Trophoblast cell (in vitro differentiated cells and primary cell): Measurements from ENCODE around the gene PLCB3.

Source experiments
- DNase-seq, 2 donors: peaks; one replicate each; pipeline ENCODE4 v3.0.0-alpha.2; 2016
- H2AFZ ChIP-seq: 2 replicates; pipeline ENCODE4 v1.6.1; 2013; ENCODE audit warnings: low read length, moderate library complexity, mild to moderate bottlenecking; ENCODE audit not compliant: insufficient read depth, poor library complexity
- H2AK5ac ChIP-seq: 2 replicates; pipeline ENCODE4 v1.6.1; 2013; ENCODE audit warnings: mild to moderate bottlenecking, low read length
- H2BK120ac ChIP-seq: 2 replicates; pipeline ENCODE4 v1.6.1; 2013; ENCODE audit warnings: low read length, mild to moderate bottlenecking, moderate library complexity; ENCODE audit not compliant: insufficient read depth, poor library complexity
- H2BK12ac ChIP-seq: 2 replicates; pipeline ENCODE4 v1.6.1; 2013; ENCODE audit warnings: mild to moderate bottlenecking, low read length, moderate library complexity
- H2BK5ac ChIP-seq: 2 replicates; pipeline ENCODE4 v1.6.1; 2013; ENCODE audit warnings: low read length, low read depth, moderate library complexity, mild to moderate bottlenecking; ENCODE audit not compliant: poor library complexity
- H3K14ac ChIP-seq: 2 replicates; pipeline ENCODE4 v1.6.1; 2013; ENCODE audit warnings: mild to moderate bottlenecking, low read length
- H3K18ac ChIP-seq: 2 replicates; pipeline ENCODE4 v1.6.1; 2013; ENCODE audit warnings: mild to moderate bottlenecking, low read length
- H3K23ac ChIP-seq: 2 replicates; pipeline ENCODE4 v1.6.1; 2013; ENCODE audit warnings: low read length
- H3K27ac ChIP-seq: 2 replicates; pipeline ENCODE4 v1.5.1; 2013; ENCODE audit warnings: low read depth, mild to moderate bottlenecking, inconsistent platforms, low read length, moderate library complexity
- H3K27me3 ChIP-seq: 2 replicates; pipeline ENCODE4 v1.6.1; 2013; ENCODE audit warnings: inconsistent platforms, mild to moderate bottlenecking, low read length, moderate library complexity; ENCODE audit not compliant: insufficient read depth
- H3K36me3 ChIP-seq, 2 experiments: 1 replicate in 1 of 2; 2 replicates in 1 of 2; pipeline ENCODE4 v1.6.1; 2013; ENCODE audit warnings: low read length in 2 of 2, mild to moderate bottlenecking in 2 of 2, moderate library complexity in 1 of 2; ENCODE audit not compliant: insufficient read depth in 2 of 2, control insufficient read depth in 1 of 2
- H3K4ac ChIP-seq: 2 replicates; pipeline ENCODE4 v1.6.1; 2013; ENCODE audit warnings: low read depth, mild to moderate bottlenecking, low read length, moderate library complexity
- H3K4me1 ChIP-seq, 2 experiments: 1 replicate in 1 of 2; 2 replicates in 1 of 2; pipeline ENCODE4 v1.6.1; 2013; ENCODE audit warnings: low read length in 2 of 2, mild to moderate bottlenecking in 2 of 2, moderate library complexity in 1 of 2; ENCODE audit not compliant: insufficient read depth in 2 of 2, control insufficient read depth in 1 of 2
- H3K4me2 ChIP-seq: 2 replicates; pipeline ENCODE4 v1.6.1; 2013; ENCODE audit warnings: inconsistent platforms, mild to moderate bottlenecking, low read length, moderate library complexity
- H3K4me3 ChIP-seq: 2 replicates; pipeline ENCODE4 v1.5.1; 2013; ENCODE audit warnings: mild to moderate bottlenecking, low read depth, low read length, inconsistent platforms
- H3K79me1 ChIP-seq: one replicate; pipeline ENCODE4 v1.6.1; 2013; ENCODE audit warnings: low read length
- H3K79me2 ChIP-seq: 2 replicates; pipeline ENCODE4 v1.6.1; 2013; ENCODE audit warnings: low read length, mild to moderate bottlenecking; ENCODE audit not compliant: control insufficient read depth, insufficient read depth, poor library complexity
- H3K9ac ChIP-seq: 2 replicates; pipeline ENCODE4 v1.6.1; 2013; ENCODE audit warnings: mild to moderate bottlenecking, low read length
- H3K9me3 ChIP-seq: 2 replicates; pipeline ENCODE4 v1.6.1; 2013; ENCODE audit warnings: low read depth, mild to moderate bottlenecking, control low read depth, inconsistent platforms, low read length; ENCODE audit not compliant: insufficient read depth
- H4K12ac ChIP-seq: 2 replicates; pipeline ENCODE4 v1.6.1; 2013; ENCODE audit warnings: low read depth, mild to moderate bottlenecking, low read length, moderate library complexity
- H4K8ac ChIP-seq: 2 replicates; pipeline ENCODE4 v1.6.1; 2013; ENCODE audit warnings: low read depth, mild to moderate bottlenecking, low read length, moderate library complexity
- H4K91ac ChIP-seq: one replicate; pipeline ENCODE4 v1.6.1; 2013; ENCODE audit warnings: low read depth, mild to moderate bottlenecking, low read length, moderate library complexity
- WGBS: extraction: QIAGEN DNeasy Blood & Tissue Kit; methylation state at CpG from one replicate; pipeline ENCODE4 v1.1.7; 2013; ENCODE audit warnings: missing lambda C conversion rate; ENCODE audit not compliant: insufficient read length, insufficient coverage; ENCODE audit errors: extremely low coverage; 5-methylcytosine and 5-hydroxymethylcytosine counted together

PLCB3 gene

GRCh38 chr11:64219755-64220154 is 31.6 kb upstream of the PLCB3 start:
- DNase-seq: no peak
- Histone ChIP-seq H2BK120ac (no peak overlapping the region), H3K4me3 (no peak overlapping the region), H2BK12ac (no peak overlapping the region), H3K27me3 (no peaks in the 10 kb centered on the region), H3K4ac (no peak overlapping the region), H3K36me3 (peaks cover 32 to 36% of the 10 kb centered on the region in 2 experiments), H3K4me1 (peaks cover 2 to 4% of the 10 kb centered on the region in 2 experiments), H3K9ac (no peak overlapping the region), H2AFZ (no peak overlapping the region), H3K4me2 (no peak overlapping the region), H4K12ac (no peak overlapping the region), H4K91ac (no peak overlapping the region), H2AK5ac (no peak overlapping the region), H2BK5ac (no peak overlapping the region), H3K9me3 (peaks cover 5% of the 10 kb centered on the region), H3K14ac (no peak overlapping the region), H3K18ac (no peak overlapping the region), H3K23ac (no peak overlapping the region), H3K79me2 (no peaks in the 10 kb centered on the region), H3K79me1 (no peaks in the 10 kb centered on the region), H4K8ac (no peak overlapping the region), H3K27ac (no peak overlapping the region)
- WGBS: no CpG with 5 or more reads among the region's 10 CpGs

- Histone ChIP-seq H3K9me3 (peaks cover 5% of the 10 kb centered on the region), H3K9ac (no peak overlapping the region), H3K4ac (no peak overlapping the region), H2AFZ (no peak overlapping the region), H3K14ac (no peak overlapping the region), H3K4me2 (no peak overlapping the region), H2AK5ac (no peak overlapping the region), H3K79me2 (peaks cover 1% of the 10 kb centered on the region), H3K18ac (no peak overlapping the region), H4K91ac (no peak overlapping the region), H3K23ac (no peak overlapping the region), H3K4me3 (no peak overlapping the region), H3K36me3 (peaks cover 33 to 36% of the 10 kb centered on the region in 2 experiments), H3K27me3 (no peaks in the 10 kb centered on the region), H4K12ac (no peak overlapping the region), H3K4me1 (peaks cover 5 to 7% of the 10 kb centered on the region in 2 experiments), H2BK12ac (no peak overlapping the region), H3K27ac (no peak overlapping the region), H4K8ac (no peak overlapping the region), H2BK120ac (no peak overlapping the region), H2BK5ac (no peak overlapping the region), H3K79me1 (peaks cover 1% of the 10 kb centered on the region)
- no peak for DNase-seq
- no CpG with 5 or more reads among the region's 17 CpGs for WGBS
These were observed 31.1 kb upstream of the PLCB3 start for GRCh38 chr11:64220271-64220670.

- H3K4me1 ChIP-seq: peaks cover 8 to 12% of the 10 kb centered on the region in 2 experiments
- peaks cover 5% of the 10 kb centered on the region for H3K9me3 ChIP-seq
- H3K36me3 ChIP-seq: peaks cover 33 to 36% of the 10 kb centered on the region in 2 experiments
- H3K14ac ChIP-seq: no peak overlapping the region
- H3K4me2 ChIP-seq: no peak overlapping the region
- H3K27ac ChIP-seq: no peak overlapping the region
- no peak overlapping the region for H4K12ac ChIP-seq
- peaks cover 7% of the 10 kb centered on the region for H3K79me1 ChIP-seq
- H4K8ac ChIP-seq: no peak overlapping the region
- H3K4ac ChIP-seq: no peak overlapping the region
- no peak overlapping the region for H3K4me3 ChIP-seq
- H3K79me2 ChIP-seq: peaks cover 7% of the 10 kb centered on the region
- H3K23ac ChIP-seq: no peak overlapping the region
- H2BK120ac ChIP-seq: no peak overlapping the region
- H2BK5ac ChIP-seq: no peak overlapping the region
- DNase-seq: no peak
- H2BK12ac ChIP-seq: no peak overlapping the region
- H2AK5ac ChIP-seq: no peak overlapping the region
- H3K18ac ChIP-seq: no peak overlapping the region
- no peaks in the 10 kb centered on the region for H3K27me3 ChIP-seq
- no peak overlapping the region for H4K91ac ChIP-seq
- H3K9ac ChIP-seq: no peak overlapping the region
- no CpG with 5 or more reads among the region's 14 CpGs for WGBS
- H2AFZ ChIP-seq: no peak overlapping the region
These were observed 30.5 kb upstream of the PLCB3 start for GRCh38 chr11:64220798-64221197.

GRCh38 chr11:64222651-64223000 is 28.7 kb upstream of the PLCB3 start:
- WGBS: no CpG with 5 or more reads among the region's 9 CpGs
- H3K23ac ChIP-seq: no peak overlapping the region
- no peak overlapping the region for H3K14ac ChIP-seq
- no peak overlapping the region for H4K8ac ChIP-seq
- no peaks in the 10 kb centered on the region for H3K27me3 ChIP-seq
- H4K12ac ChIP-seq: no peak overlapping the region
- no peak overlapping the region for H2AK5ac ChIP-seq
- H3K4ac ChIP-seq: no peak overlapping the region
- H2BK120ac ChIP-seq: no peak overlapping the region
- no peak overlapping the region for H3K4me3 ChIP-seq
- H3K9me3 ChIP-seq: peaks cover 5% of the 10 kb centered on the region
- no peak overlapping the region for H3K18ac ChIP-seq
- H3K27ac ChIP-seq: no peak overlapping the region
- no peak overlapping the region for H2AFZ ChIP-seq
- peaks cover 15 to 20% of the 10 kb centered on the region in 2 experiments for H3K4me1 ChIP-seq
- peaks cover 33 to 36% of the 10 kb centered on the region in 2 experiments for H3K36me3 ChIP-seq
- no peak overlapping the region for H3K9ac ChIP-seq
- no peak overlapping the region for H4K91ac ChIP-seq
- peaks cover 15% of the 10 kb centered on the region for H3K79me1 ChIP-seq
- H3K79me2 ChIP-seq: peaks cover 12% of the 10 kb centered on the region
- H3K4me2 ChIP-seq: no peak overlapping the region
- DNase-seq: no peak
- no peak overlapping the region for H2BK5ac ChIP-seq
- no peak overlapping the region for H2BK12ac ChIP-seq
